HepG2 (cell line): Measurements from ENCODE around the gene USP14. TPM values are rescaled to one million over a fixed set of nuclear protein-coding genes. Genes with fewer than 3 reads are reported as not detected.

Experiments
- ARNTL ChIP-seq: sonication (generic); formaldehyde crosslinking; IDR thresholded peaks from 2 replicates; pipeline ENCODE4 v1.4.0; 2020; ENCODE audit warnings: mild to moderate bottlenecking, missing genetic modification reagents
- CAMTA2 ChIP-seq: sonication (generic); formaldehyde crosslinking; IDR thresholded peaks from 2 replicates; pipeline ENCODE4 v1.4.0; 2020; ENCODE audit warnings: mild to moderate bottlenecking, missing genetic modification reagents, borderline replicate concordance
- EED ChIP-seq: sonication (generic); formaldehyde crosslinking; IDR thresholded peaks from 2 replicates; pipeline ENCODE4 v1.5.0; 2020; ENCODE audit warnings: mild to moderate bottlenecking, missing genetic modification reagents
- FOXK2 ChIP-seq: fragments of 450-650 bp; IDR thresholded peaks from 2 replicates; pipeline ENCODE4 v1.6.1; 2016
- GFI1 ChIP-seq: sonication (generic); formaldehyde crosslinking; IDR thresholded peaks from 2 replicates; pipeline ENCODE4 v1.5.0; 2020; ENCODE audit warnings: missing genetic modification reagents, mild to moderate bottlenecking, borderline replicate concordance
- GLI4 ChIP-seq: sonication (generic); formaldehyde crosslinking; IDR thresholded peaks from 2 replicates; pipeline ENCODE4 v1.5.1; 2020; ENCODE audit warnings: missing genetic modification reagents, mild to moderate bottlenecking, moderate library complexity, borderline replicate concordance
- GPN1 ChIP-seq: sonication (generic); formaldehyde crosslinking; IDR thresholded peaks from 2 replicates; pipeline ENCODE4 v1.5.1; 2020; ENCODE audit warnings: missing genetic modification reagents, borderline replicate concordance
- GZF1 ChIP-seq: sonication (generic); formaldehyde crosslinking; IDR thresholded peaks from 2 replicates; pipeline ENCODE4 v1.5.1; 2020; ENCODE audit warnings: mild to moderate bottlenecking, missing genetic modification reagents
- HNF4A ChIP-seq: sonication (generic); formaldehyde crosslinking; IDR thresholded peaks from 2 replicates; pipeline ENCODE4 v1.4.0; 2020; ENCODE audit warnings: missing genetic modification reagents
- IRF2 ChIP-seq: IDR thresholded peaks from 2 replicates; pipeline ENCODE4 v1.6.1; 2018; ENCODE audit warnings: missing genetic modification reagents, missing compliant biosample characterization
- KLF9 ChIP-seq: IDR thresholded peaks from 2 replicates; pipeline ENCODE4 v1.6.1; 2016; ENCODE audit warnings: low read depth
- MTF1 ChIP-seq: sonication (generic); formaldehyde crosslinking; IDR thresholded peaks from 2 replicates; pipeline ENCODE4 v1.5.0; 2020; ENCODE audit warnings: missing genetic modification reagents
- NCOA5 ChIP-seq: sonication (generic); formaldehyde crosslinking; IDR thresholded peaks from 2 replicates; pipeline ENCODE4 v1.4.0; 2020; ENCODE audit warnings: missing genetic modification reagents
- NR1H2 ChIP-seq: sonication (generic); formaldehyde crosslinking; IDR thresholded peaks from 2 replicates; pipeline ENCODE4 v1.8.1; 2022; ENCODE audit warnings: low read depth, missing genetic modification reagents, borderline replicate concordance
- PHB2 ChIP-seq: fragments of 450-650 bp; IDR thresholded peaks from 2 replicates; pipeline ENCODE4 v1.6.1; 2018; ENCODE audit not compliant: partially characterized antibody
- SMAD1 ChIP-seq: sonication (generic); formaldehyde crosslinking; IDR thresholded peaks from 2 replicates; pipeline ENCODE4 v1.4.0; 2020; ENCODE audit warnings: missing genetic modification reagents, low read depth, mild to moderate bottlenecking, borderline replicate concordance
- TBP ChIP-seq: sonication (generic); formaldehyde crosslinking; IDR thresholded peaks from 2 replicates; pipeline ENCODE4 v1.5.0; 2020; ENCODE audit warnings: missing genetic modification reagents
- TGIF2 ChIP-seq: IDR thresholded peaks from 2 replicates; pipeline ENCODE4 v1.6.1; 2016; ENCODE audit warnings: control low read depth, missing compliant biosample characterization
- YEATS4 ChIP-seq: sonication (generic); formaldehyde crosslinking; IDR thresholded peaks from 2 replicates; pipeline ENCODE4 v1.4.0; 2020; ENCODE audit warnings: missing genetic modification reagents, borderline replicate concordance
- ZMYM2 ChIP-seq: sonication (generic); formaldehyde crosslinking; IDR thresholded peaks from 2 replicates; pipeline ENCODE4 v1.8.0; 2022; ENCODE audit warnings: mild to moderate bottlenecking, missing genetic modification reagents
- ZNF143 ChIP-seq: sonication (generic); formaldehyde crosslinking; IDR thresholded peaks from 2 replicates; pipeline ENCODE4 v1.4.0; 2020; ENCODE audit warnings: missing genetic modification reagents
- ZNF20 ChIP-seq: sonication (generic); formaldehyde crosslinking; IDR thresholded peaks from 2 replicates; pipeline ENCODE4 v1.4.0; 2020; ENCODE audit warnings: mild to moderate bottlenecking, moderate library complexity, missing genetic modification reagents
- ZNF230 ChIP-seq: sonication (generic); formaldehyde crosslinking; IDR thresholded peaks from 2 replicates; pipeline ENCODE4 v1.4.0; 2020; ENCODE audit warnings: mild to moderate bottlenecking, missing genetic modification reagents
- ZNF24 ChIP-seq: fragments of 450-650 bp; IDR thresholded peaks from 2 replicates; pipeline ENCODE4 v1.6.1; 2017; ENCODE audit warnings: antibody characterized with exemption, mild to moderate bottlenecking
- ZNF282 ChIP-seq: fragments of 450-650 bp; IDR thresholded peaks from 2 replicates; pipeline ENCODE4 v1.6.1; 2018; ENCODE audit not compliant: partially characterized antibody
- ZNF460 ChIP-seq: sonication (generic); formaldehyde crosslinking; IDR thresholded peaks from 2 replicates; pipeline ENCODE4 v1.5.1; 2020; ENCODE audit warnings: missing genetic modification reagents, mild to moderate bottlenecking, borderline replicate concordance
- ZNF777 ChIP-seq: sonication (generic); formaldehyde crosslinking; IDR thresholded peaks from 2 replicates; pipeline ENCODE4 v1.4.0; 2020; ENCODE audit warnings: missing genetic modification reagents
- polyA plus RNA-seq, 8 experiments: library from polyadenylated mRNA; depleted of rRNA in 3 of 8; stranded (reverse) in 7 of 8; unstranded in 1 of 8; fragments of >200 nt; fragmentation: Illumina TruSeq in 4 of 8; extraction: Trizol in 4 of 8; gene quantifications; 2 replicates each; pipeline versions ENCODE4 v1.2.1 to v1.2.3, GENCODE V29; 2011 to 2016; ENCODE audit warnings: low read depth in 4 of 8, missing spikeins in 1 of 8, mixed read lengths in 1 of 8; ENCODE audit not compliant: insufficient read depth in 1 of 8
- total RNA-seq, 5 experiments: library from RNA; depleted of rRNA; stranded (reverse); fragments of >200 nt; fragmentation: Illumina TruSeq; extraction: Trizol; gene quantifications; 2 replicates each; pipeline ENCODE4 v1.2.3, GENCODE V29; 2016; ENCODE audit warnings: low read depth in 1 of 5
- TF ChIP-seq, protein P1 (sequence below): sonication (generic); formaldehyde crosslinking; IDR thresholded peaks from 2 replicates; pipeline ENCODE4 v1.8.0; 2022; ENCODE audit warnings: low read depth, missing genetic modification reagents
- TF ChIP-seq, protein P2 (sequence below): IDR thresholded peaks from 2 replicates; pipeline ENCODE4 v1.6.1; 2016; ENCODE audit warnings: missing compliant biosample characterization, missing genetic modification reagents, borderline replicate concordance
- TF ChIP-seq, protein P3 (sequence below): IDR thresholded peaks from 2 replicates; pipeline ENCODE4 v1.6.1; 2016; ENCODE audit warnings: missing genetic modification reagents, missing compliant biosample characterization

Gene USP14
- total and polyA plus RNA-seq, 2 of the 13 experiments (the other 11 are each of a cell fraction or from before 2014, with no cell fraction given) = 14.7 to 16.6 TPM

DNA sequence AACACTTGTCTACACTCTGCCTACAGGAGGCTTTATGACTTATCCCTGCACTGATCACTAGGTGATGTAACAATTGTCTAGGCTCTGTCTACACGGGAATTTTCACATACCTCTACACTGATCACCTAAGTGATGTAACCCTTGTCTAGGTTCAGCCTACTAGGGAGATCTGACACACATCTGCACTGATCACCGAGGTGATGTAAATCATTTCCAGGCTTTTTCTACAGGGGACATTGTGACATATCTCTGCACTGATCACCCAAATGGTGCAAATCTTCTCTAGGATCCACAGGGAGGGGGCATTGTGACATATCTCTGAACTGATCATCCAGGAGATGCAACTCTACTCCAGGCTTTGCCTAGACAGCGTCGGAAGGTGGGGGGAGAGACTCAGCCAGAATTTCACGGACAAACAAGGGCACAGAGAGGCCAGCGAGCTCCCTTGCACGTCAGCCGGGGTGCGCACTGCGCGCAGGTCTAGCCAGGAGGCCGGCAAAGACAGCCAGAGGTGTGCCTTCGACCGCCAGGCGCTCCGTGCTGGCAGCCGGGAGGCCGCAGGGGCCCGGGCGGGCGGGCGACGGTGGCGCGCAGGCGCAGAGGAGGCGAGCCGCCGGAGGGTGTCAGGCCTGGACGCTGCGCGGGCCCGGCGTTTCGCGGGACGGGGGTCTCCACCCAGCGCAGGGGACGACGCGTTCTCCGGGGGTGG lies 46.9 kb upstream of the USP14 start (continued):
- TF ChIP-seq, protein P1, sequence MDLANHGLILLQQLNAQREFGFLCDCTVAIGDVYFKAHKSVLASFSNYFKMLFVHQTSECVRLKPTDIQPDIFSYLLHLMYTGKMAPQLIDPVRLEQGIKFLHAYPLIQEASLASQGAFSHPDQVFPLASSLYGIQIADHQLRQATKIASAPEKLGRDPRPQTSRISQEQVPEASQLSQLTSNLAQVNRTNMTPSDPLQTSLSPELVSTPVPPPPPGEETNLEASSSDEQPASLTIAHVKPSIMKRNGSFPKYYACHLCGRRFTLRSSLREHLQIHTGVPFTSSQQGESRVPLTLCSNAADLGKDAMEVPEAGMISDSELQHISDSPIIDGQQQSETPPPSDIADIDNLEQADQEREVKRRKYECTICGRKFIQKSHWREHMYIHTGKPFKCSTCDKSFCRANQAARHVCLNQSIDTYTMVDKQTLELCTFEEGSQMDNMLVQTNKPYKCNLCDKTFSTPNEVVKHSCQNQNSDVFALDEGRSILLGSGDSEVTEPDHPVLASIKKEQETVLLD (CRISPR knock-in tag) = 0 out of 2 replicates have a peak, but pooled peaks have one; percentile 35
- TF ChIP-seq ZNF230 (CRISPR knock-in tag) (peak; percentile 37; the same call in 1 of the 2 replicates), GZF1 (CRISPR knock-in tag) (no peak), ZNF24 (no peak), TBP (no peak), FOXK2 (no peak), TGIF2 (CRISPR knock-in tag) (no peak; the same call in 1 of the 2 replicates), CAMTA2 (CRISPR knock-in tag) (no peak; the same call in 1 of the 2 replicates), ZNF777 (CRISPR knock-in tag) (peak; percentile 71), EED (no peak), ZNF282 (no peak), GPN1 (CRISPR knock-in tag) (no peak), GLI4 (CRISPR knock-in tag) (0 out of 2 replicates have a peak, but pooled peaks have one; percentile 31), ZNF460 (no peak), MTF1 (CRISPR knock-in tag) (no peak; the same call in 1 of the 2 replicates), NR1H2 (CRISPR knock-in tag) (peak; percentile 67; the same call in 1 of the 2 replicates), NCOA5 (CRISPR knock-in tag) (no peak), KLF9 (CRISPR knock-in tag) (no peak), HNF4A (CRISPR knock-in tag) (no peak), SMAD1 (no peak), IRF2 (CRISPR knock-in tag) (peak; percentile 25; the same call in 1 of the 2 replicates), PHB2 (no peak), GFI1 (CRISPR knock-in tag) (peak; percentile 27; the same call in 1 of the 2 replicates), ZNF143 (CRISPR knock-in tag) (no peak), YEATS4 (CRISPR knock-in tag) (peak; percentile 30; the same call in 1 of the 2 replicates), ZNF20 (no peak), ZMYM2 (CRISPR knock-in tag) (no peak), ARNTL (CRISPR knock-in tag) (0 out of 2 replicates have a peak, but pooled peaks have one; percentile 53)
- TF ChIP-seq, protein P2, sequence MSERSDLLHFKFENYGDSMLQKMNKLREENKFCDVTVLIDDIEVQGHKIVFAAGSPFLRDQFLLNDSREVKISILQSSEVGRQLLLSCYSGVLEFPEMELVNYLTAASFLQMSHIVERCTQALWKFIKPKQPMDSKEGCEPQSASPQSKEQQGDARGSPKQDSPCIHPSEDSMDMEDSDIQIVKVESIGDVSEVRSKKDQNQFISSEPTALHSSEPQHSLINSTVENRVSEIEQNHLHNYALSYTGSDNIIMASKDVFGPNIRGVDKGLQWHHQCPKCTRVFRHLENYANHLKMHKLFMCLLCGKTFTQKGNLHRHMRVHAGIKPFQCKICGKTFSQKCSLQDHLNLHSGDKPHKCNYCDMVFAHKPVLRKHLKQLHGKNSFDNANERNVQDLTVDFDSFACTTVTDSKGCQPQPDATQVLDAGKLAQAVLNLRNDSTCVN (CRISPR knock-in tag) = no peak
- TF ChIP-seq, protein P3, sequence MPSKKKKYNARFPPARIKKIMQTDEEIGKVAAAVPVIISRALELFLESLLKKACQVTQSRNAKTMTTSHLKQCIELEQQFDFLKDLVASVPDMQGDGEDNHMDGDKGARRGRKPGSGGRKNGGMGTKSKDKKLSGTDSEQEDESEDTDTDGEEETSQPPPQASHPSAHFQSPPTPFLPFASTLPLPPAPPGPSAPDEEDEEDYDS (CRISPR knock-in tag) = no peak
